ENCODE data around the gene DCLK1. TPM values are rescaled to one million over a fixed set of nuclear protein-coding genes. Genes with fewer than 3 reads are reported as not detected.

DCLK1 gene
- total RNA-seq, 1 experiment from 2014 or later = 0.10 TPM

- Histone ChIP-seq H3K9me2 (ENCODE audit: insufficient read depth) (no peaks in the 10 kb centered on the region), H3K79me2 (ENCODE audit: insufficient read depth, low read length) (no peaks in the 10 kb centered on the region), H3K9ac (ENCODE audit: low read length) (no peak overlapping the region), H3K4me2 (ENCODE audit: low read length) (no peak overlapping the region), H3K27me3 (ENCODE audit: insufficient read depth, low read length) (peaks cover 21% of the 10 kb centered on the region), H3K4me1 (ENCODE audit: control insufficient read depth in 1 of 2, insufficient read depth in 2 of 2, low read length in 2 of 2) (no peaks in the 10 kb centered on the region), H3K27ac (ENCODE audit: low read depth, low read length) (no peak overlapping the region), H3K4me3 (replicated peaks in 1 of 2; ENCODE audit: low read depth in 1 of 2, low read length in 2 of 2) (no peak overlapping the region), H4K20me1 (ENCODE audit: insufficient read depth) (no peaks in the 10 kb centered on the region), H3K36me3 (ENCODE audit: control insufficient read depth in 1 of 2, insufficient read depth in 2 of 2, low read length in 2 of 2) (no peaks in the 10 kb centered on the region), H2AFZ (ENCODE audit: low read depth, low read length, poor library complexity, severe bottlenecking) (no peak overlapping the region), H3K9me3 (ENCODE audit: control insufficient read depth in 1 of 2, insufficient read depth in 1 of 2, low read depth in 1 of 2, low read length in 2 of 2) (no peaks in the 10 kb centered on the region)
- TF ChIP-seq SP1 (IDR thresholded peaks at IDR 0.05; ENCODE audit: low read depth) (no peak), FOSL1 (IDR thresholded peaks at IDR 0.05; ENCODE audit: low read depth) (no peak), ELF1 (IDR thresholded peaks at IDR 0.05; ENCODE audit: borderline replicate concordance, low read depth) (no peak), REST (IDR thresholded peaks at IDR 0.05; ENCODE audit: low read depth) (no peak), SRF (IDR thresholded peaks at IDR 0.05; ENCODE audit: low read depth) (no peak), CBX3 (IDR thresholded peaks at IDR 0.05; ENCODE audit: low read depth) (no peak), MAX (IDR thresholded peaks at IDR 0.05) (no peak), ZFX (IDR thresholded peaks at IDR 0.05) (no peak), TCF7L2 (IDR thresholded peaks at IDR 0.05; ENCODE audit: borderline replicate concordance, extremely low read depth, insufficient read depth, insufficient read length) (no peak)
- CTCF ChIA-PET = no interaction called here
- RAD21 ChIA-PET (ENCODE audit: low non-redundant PET in 1 of 2, low total read pairs in 2 of 2, uncharacterized antibody in 2 of 2, unreplicated experiment in 2 of 2) = no interaction called here
- ATAC-seq (no peak), DNase-seq (ENCODE audit: low read depth, low spot score) (no peak)
- POLR2A ChIA-PET = no interaction called here
- intact Hi-C loops (cut with micrococcal nuclease) = no loop called here
- BruUV-seq (replicated peaks) = no TSS peak
Measured at GRCh38 chr13:35909091-35909490, 222.1 kb downstream of the DCLK1 start.
